Cerebellar nuclear complex (tissue), 1 donor: ENCODE data around the gene ELL2.

ENCODE experiments used
- DNase-seq, 2 experiments: peaks; one replicate each; lab custom pipeline; 2025; lab: John Stamatoyannopoulos, UW

ELL2 gene

GRCh38 chr5:95983080-95983479, 21.4 kb upstream of the ELL2 start:
- DNase-seq, result no peak

- DNase-seq, result no peak
Measured at GRCh38 chr5:95976606-95977005, 15.0 kb upstream of the ELL2 start.

DNA sequence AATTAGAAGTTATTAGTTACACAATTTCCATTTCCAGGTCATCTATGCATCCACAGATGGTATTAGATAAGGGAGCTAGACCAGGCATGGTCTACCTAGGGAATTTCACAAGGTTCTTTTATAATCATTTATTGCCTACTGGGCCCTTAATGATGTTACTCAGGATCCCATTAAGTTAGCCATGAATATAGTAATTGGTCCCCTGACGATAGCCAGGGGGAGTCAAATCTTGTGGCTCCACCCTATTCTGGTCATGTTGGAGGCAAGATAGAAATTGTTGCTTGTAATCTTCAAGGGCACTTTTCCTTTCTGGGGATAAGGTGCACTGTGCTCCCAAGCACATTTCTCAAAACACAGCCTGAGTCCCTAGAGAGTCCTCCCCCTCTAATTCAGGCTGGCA, 14.1 kb upstream of the ELL2 start:
- no peak for DNase-seq

- no peak for DNase-seq
Measured at GRCh38 chr5:95973793-95974325, 12.2 kb upstream of the ELL2 start.

- DNase-seq, result no peak
Measured at GRCh38 chr5:95972196-95972595, 10.5 kb upstream of the ELL2 start.

DNA sequence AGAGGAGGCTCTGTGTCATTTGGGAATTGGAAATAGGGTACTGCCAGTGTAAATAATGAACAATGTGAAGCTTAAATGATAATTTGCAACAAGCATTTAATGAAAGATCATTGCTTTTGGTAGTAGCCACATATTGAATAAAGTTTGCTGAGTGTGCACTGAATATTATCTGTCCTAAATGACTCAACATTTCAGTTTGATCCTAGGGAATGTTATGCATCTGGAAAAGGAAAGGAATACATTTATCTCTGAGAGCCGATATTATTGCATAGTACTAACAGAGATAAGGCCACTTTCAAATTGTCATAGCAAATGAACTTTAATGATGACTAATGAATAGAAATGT, 8.7 kb upstream of the ELL2 start:
- DNase-seq, result no peak

DNA sequence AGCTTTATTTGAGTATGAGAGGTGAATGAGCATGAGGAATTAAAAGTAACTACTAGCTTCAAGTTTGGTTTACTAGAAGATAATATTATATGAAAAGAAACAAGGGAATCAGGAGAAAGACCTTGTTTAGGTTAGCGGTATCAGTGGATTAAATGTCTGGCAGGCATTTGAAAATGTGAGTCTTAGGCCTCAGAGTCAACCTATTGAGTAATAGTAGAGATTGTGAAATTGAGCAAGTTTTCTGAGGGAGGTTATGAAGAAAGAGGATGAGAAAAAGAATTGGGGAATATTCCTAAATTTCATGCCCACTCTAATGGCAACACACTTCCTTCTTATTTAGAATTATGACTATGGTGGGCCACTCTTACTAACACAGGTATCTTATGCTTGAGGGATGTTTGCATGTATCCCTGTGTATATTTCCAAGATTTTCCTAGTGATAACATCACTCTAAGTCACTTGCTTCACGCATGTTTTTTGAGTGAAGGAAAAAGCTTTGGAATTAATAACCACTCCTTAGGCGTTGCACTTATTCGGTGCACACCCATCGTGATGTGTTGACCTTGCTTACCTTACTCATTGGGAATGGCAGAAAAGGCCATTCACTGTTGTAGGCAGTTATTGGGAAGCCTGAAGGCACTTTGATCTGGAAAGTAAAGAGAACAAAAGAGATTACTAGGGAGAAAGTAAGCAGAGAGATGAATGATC, 8.2 kb upstream of the ELL2 start:
- DNase-seq, result no peak

GRCh38 chr5:95969055-95969454, 7.4 kb upstream of the ELL2 start:
- no peak for DNase-seq

GRCh38 chr5:95967236-95967635, 5.6 kb upstream of the ELL2 start:
- DNase-seq, result no peak

DNA sequence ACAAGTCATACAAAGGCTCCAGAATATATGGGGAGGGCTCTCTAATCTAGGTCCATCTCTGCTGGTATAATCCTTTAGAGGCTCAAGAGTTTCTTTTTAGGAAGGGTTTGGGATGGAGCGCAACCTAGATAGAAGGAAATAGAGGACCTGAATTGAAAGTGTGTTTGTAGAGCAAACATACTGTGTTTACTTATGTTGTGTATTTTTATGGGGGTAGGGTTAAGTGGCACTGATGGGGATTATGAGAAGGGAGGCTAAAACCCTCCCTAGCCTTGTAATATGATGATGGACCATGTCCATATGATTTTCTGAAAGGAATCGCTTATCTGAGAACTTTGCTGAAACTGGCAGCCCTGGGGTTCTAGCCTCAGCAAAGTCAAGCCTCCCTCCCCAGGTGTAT, 4.4 kb upstream of the ELL2 start:
- no peak for DNase-seq

- DNase-seq, result no peak
Measured at GRCh38 chr5:95963650-95964410, 2.2 kb upstream of the ELL2 start.

DNA sequence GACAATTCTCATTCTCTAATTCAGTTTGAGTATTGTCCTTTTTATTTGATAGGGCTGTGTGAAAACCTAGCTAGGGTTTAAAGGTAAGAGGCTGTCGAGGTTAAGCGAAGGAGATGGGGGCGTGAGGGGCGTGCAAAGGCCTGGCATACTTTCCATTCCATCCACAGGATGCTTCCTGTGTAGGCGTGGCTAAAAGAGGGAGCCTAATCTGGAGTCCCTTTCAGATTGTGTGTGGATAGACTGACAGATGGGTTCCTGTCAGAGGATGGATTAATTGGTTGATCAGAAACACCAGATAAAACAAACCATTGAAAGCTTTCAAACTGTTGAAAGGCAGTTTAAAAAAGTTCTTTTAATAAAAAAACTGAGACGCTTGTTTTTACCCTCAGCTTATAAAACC, 1.1 kb upstream of the ELL2 start:
- DNase-seq, result no peak

DNA sequence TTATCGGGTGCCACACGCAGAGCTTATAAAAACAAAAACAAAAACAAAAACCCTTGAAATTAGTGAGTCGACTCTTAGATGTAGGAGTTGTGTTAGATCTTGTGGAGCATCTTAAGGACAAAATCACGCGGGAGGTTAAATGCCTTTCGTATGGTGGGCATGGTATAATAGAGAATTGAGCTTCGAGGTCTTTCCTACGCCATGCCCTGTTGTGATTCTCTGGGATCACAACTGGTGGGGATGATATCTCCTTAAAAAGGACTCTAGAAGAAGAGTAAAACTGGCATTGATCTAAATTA, 773 bp upstream of the ELL2 start:
- DNase-seq, result no peak

GRCh38 chr5:95960667-95961616, 709 bp downstream of the ELL2 start:
- peak in 1 of 2 experiments; percentile 8 for DNase-seq

DNA sequence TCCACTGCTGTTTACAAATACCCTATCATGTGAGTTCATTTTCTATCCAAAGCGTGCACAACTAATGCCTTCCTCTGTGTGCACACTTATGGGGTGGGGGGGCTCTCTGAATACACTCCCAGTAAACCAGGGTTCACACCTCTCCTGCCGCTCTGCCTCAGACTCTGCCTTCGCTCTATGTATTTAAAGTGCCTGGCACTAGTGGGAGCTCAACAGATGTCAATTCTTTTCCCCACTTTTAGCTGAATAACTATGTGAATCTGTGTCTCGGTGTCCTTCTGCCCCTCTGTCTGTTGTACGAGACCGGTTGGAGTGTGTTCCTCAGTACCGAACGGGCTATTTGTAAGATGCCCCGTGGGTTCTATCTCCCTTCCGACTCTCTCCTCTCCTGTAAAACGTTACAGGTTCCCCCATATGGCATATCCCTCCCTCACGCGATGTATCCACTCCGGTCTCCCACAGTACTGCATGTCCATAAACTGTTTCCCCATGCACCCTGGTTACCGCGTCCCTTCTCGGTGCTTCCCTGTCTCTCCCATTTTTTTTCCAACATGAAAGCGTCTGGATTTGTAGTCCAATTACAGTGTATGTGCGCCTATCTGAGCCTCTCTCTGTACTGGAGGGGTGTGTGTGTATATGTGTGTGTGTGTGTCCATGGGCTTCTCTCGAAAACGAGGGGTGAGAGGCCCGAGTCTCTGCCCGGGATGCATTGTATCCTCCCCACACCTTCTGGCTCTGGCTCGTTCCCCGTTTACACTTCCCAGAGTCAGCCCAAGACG, 1.6 kb downstream of the ELL2 start:
- DNase-seq, result no peak

DNA sequence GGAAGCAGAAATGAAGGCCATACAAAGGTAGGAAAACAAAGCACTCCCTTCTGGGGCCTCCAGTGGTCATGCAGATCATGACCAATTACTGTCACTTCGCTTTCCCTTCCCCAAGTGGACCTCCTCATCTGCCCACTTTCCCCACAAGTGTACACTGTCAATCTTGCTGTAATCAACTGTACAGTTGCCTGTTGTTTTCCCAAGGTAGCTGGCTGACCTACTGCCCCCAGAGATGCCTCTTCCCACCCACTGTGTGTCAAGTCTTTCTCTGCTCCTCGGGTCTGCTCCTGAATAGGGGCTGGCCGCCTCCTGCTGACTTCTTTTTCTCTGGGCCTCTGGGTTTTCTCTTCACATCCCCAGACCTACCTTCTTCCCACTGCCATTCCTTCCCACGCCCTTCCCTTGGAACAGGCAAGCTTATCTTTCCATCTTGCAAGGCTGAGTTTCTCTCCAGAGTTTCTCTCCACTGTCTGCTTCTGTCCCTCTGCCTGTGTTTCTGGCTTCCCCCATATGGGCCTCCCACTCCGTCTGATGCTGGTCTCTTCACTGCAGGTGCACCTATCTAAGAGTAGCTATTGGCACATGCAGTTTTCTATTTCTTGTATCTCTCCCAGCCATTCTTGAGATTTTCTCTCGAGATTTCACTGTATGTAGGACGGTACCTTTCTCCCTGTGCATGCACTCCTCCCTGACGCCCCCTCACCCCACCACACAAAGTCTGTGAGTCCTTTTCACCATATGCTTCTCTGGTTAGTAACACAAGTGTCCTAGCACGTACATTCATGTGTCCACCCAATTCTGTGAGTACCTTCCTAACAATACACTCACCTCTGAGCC, 2.4 kb downstream of the ELL2 start:
- no peak for DNase-seq

GRCh38 chr5:95958310-95959014, 3.2 kb downstream of the ELL2 start:
- DNase-seq, result no peak

- no peak for DNase-seq
Measured at GRCh38 chr5:95957561-95958203, 4.0 kb downstream of the ELL2 start.

- no peak for DNase-seq
Measured at GRCh38 chr5:95956900-95957293, 4.8 kb downstream of the ELL2 start.
